Muscle of back (tissue), 13 donors: ENCODE measurements around the gene RHBDF1. TPM values are rescaled to one million over a fixed set of nuclear protein-coding genes. Genes with fewer than 3 reads are reported as not detected.

Source experiments
- DNase-seq, 3 donors: peaks; one replicate each; pipeline versions ENCODE4 v3.0.0 to v3.0.0-alpha.2; 2013
- long read RNA-seq, 9 donors: transcript quantifications; one replicate each; lab custom pipeline, GENCODE V29; 2026
- polyA plus RNA-seq, 10 donors: library from polyadenylated mRNA; unstranded; fragments of 120-200 nt; gene quantifications; one replicate each; pipeline ENCODE4 v1.2.1, GENCODE V29; 2013; ENCODE audit not compliant: insufficient read length in 10 of 10

Gene RHBDF1, protein sequence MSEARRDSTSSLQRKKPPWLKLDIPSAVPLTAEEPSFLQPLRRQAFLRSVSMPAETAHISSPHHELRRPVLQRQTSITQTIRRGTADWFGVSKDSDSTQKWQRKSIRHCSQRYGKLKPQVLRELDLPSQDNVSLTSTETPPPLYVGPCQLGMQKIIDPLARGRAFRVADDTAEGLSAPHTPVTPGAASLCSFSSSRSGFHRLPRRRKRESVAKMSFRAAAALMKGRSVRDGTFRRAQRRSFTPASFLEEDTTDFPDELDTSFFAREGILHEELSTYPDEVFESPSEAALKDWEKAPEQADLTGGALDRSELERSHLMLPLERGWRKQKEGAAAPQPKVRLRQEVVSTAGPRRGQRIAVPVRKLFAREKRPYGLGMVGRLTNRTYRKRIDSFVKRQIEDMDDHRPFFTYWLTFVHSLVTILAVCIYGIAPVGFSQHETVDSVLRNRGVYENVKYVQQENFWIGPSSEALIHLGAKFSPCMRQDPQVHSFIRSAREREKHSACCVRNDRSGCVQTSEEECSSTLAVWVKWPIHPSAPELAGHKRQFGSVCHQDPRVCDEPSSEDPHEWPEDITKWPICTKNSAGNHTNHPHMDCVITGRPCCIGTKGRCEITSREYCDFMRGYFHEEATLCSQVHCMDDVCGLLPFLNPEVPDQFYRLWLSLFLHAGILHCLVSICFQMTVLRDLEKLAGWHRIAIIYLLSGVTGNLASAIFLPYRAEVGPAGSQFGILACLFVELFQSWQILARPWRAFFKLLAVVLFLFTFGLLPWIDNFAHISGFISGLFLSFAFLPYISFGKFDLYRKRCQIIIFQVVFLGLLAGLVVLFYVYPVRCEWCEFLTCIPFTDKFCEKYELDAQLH
- polyA plus RNA-seq: 10 to 100 TPM; 34.0 to 60.6 (median 44.9) TPM
- long read RNA-seq, donor 1, partial matches to known transcripts: 5 of 5 reads
- long read RNA-seq, donor 1, other reads (novel, unspliced or antisense): 0 of 5 reads
- long read RNA-seq, donor 2: 0 reads
- long read RNA-seq, donor 3: 0 reads
- long read RNA-seq, donor 4, partial matches to known transcripts: 0 of 1 reads
- long read RNA-seq, donor 4, other reads (novel, unspliced or antisense): 0 of 1 reads
- long read RNA-seq, donor 5, partial matches to known transcripts: 6 of 8 reads
- long read RNA-seq, donor 5, other reads (novel, unspliced or antisense): 0 of 8 reads
- long read RNA-seq, donor 6, transcript RHBDF1-201 (18 exons, 2,992 nt): major isoform, 8 of 8 reads
- long read RNA-seq, donor 6, partial matches to known transcripts: 0 of 8 reads
- long read RNA-seq, donor 6, other reads (novel, unspliced or antisense): 0 of 8 reads
- long read RNA-seq, donor 7, partial matches to known transcripts: 0 of 1 reads
- long read RNA-seq, donor 7, other reads (novel, unspliced or antisense): 0 of 1 reads
- long read RNA-seq, donor 8, partial matches to known transcripts: 0 of 2 reads
- long read RNA-seq, donor 8, other reads (novel, unspliced or antisense): 0 of 2 reads
- long read RNA-seq, donor 9: 0 reads

DNA sequence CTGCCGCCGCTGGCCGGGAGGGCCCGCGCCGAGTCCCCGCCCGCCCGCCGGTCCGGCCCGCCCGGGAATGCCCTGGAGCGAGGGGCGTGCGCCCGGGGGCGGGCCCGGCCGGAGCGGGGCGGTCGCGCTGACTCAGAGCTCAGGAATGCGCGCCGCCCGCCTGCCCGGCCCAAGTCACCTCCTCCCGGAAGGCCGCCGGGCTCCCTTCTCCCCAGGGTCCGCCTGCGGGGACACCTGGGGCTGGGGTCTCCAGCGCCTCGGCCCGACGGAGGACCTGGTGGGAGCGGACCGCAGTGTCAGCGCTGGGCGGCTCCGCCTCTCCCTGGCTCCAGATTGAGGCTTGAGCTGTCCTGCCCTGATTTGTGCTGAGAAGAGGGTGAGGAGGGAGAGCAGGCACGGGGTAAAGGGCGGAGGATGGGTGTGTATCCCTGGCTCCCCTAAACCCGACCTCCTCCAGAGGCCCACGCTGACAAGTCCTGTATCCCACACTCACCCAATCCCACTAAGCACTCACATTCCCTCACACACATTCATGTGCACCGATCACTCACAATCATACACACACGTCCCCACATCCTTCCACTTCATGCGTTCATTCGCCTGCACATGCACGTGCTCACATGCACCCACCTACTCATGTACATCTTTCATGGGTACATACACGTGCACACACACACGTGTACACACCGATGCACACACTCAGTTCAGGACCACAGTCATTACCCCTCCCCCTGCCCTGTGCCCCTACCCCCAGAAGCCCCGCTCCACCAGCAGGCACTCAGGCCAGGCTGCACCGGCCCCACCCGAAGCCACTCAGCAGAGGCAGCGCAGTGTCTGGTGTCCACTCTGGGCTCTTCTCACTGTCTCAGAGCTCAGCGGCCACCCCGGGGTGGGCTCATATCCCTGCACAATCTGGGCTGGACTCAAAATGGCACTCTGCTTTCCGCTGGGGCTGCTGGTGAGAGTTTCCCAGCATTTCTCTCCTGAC is at the start of gene RHBDF1:
Gene RHBDF1 (minus strand): TSS at position 71 of the 988 bp plus-strand sequence. CDS start 7,616 bp downstream, outside the sequence.
- DNase-seq: peak in 2 of 3 donors; percentile 72 to 79

DNA sequence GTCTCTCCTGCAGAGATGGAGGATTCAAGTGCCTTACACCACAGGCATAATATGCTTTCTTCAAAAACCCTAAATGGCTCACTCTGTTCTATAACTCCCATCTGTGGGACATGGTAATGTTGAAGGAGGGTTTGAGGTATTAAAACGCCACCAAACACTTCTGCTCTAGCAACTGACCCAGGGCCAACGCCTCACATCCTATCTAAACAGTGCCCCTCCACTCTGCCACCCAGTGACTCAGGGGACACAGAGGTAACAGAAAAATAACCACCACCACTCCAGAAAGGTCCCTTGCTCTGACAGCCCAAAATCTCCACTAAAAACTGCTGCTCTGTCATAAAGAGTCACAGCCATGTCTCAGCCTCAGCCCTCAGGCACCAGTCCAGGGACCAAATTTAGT is 48.3 kb upstream of the RHBDF1 start:
- no peak for DNase-seq

DNA sequence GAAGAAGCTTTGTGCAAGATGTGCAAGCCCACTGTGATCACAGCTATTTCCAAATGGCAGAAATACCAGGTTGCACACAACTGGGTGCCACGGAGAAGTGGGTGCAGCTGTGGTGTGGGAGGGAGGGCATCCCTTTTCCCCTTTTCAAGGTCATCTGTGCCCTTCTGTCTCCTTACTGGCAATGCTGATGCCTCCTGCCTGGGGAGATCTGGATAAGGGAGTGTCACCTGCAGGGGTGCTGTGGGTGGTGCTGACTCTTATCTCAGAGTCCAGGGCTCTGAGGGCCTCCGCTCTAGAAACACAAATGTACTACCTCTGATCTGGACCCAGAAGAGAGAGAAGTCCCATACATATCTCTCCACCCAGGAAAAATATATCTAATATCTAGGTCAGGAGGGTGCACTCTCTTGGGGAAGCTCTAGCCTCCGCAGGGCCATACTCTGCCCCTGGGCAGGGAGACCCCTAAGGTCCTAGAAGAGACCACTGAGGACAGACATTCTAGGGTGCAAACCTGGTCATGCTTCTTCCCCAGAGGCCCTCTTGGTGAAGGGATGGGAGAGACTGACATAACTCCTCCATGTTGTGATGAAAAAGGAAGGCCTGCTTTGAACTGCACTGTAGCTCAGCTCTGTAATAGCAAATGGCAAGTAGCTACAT is 47.5 kb upstream of the RHBDF1 start:
- DNase-seq: no peak

DNA sequence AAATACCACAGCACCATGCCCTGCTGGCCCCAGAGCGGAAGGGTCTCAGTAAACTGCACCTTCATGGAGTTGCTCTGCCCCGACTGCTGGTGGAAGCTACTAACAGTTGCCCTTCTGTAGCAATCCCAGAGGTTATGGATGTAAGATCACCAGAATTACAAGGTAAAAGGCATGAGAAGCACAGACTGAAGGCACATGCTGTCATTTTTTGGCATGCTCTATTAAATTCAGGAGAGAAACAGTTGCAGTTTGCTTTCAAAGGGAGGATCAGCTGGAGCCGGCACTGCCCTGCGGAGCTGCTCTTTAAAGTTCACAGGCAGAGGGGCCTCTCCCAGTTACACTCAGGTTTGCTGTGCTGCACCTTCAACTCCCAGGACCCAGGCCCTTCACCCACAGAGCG is 46.9 kb upstream of the RHBDF1 start:
- no peak for DNase-seq

DNA sequence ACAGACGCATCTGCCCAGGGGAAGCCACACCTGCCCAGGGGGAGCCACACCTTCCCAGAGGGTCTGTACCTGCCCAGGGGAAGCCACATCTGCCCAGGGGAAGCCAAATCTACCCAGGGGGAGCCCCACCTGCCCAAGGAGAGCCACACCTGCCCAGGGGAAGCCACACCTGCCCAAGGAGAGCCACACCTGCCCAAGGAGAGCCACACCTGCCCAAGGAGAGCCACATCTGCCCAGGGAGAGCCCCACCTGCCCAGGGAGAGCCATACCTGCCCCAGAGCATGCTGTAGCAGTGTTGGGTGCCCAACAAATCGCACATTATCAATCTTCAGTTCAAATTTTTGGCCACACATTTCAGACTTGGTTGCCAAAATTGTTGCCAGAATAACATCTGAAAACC is 46.4 kb upstream of the RHBDF1 start:
- DNase-seq: no peak

DNA sequence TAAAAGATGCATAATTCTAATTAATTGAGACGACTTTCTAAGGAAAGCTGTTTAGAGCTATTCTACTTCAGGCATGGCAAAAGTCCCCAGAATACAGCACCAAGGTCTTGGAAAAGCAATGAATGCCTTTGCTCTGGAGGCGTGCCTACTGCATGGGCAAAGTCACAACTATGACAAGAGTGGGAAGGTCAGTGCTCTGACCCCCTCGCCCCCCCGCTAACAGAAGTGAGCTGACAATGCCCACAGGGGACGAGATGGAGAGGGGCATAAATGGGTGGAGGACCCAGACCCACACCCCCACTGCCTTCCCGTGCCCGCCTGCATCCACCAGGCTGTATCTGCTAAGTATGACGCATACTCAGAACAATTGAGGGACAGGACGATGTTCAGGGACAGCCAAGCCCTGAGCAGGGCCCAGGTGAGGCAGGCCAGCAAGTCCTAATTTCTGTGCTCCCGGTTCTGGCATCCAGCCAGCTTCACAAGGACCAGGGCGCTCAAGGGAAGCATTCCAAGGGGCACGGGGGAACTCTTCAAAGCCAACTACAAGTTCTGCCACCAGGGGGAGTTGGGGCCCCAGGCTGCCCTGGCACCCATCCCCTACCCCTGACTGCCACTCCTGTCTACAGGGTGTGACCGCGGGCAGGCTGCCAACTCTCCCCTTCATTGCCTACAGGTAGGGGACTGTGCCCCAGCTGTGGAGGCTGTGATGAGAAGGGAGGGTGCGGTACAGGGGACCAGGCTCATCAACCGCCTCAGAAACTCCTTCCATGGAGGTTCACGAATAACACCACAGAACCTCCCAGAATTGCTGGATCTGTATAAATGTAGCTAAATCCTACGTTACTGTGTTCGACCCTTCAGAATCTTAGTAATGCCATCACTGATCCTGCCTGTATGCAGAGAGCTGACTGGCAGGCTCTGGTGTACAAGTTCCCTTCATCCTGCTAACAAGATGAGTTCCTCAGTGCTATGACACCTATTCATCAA is 45.2 kb upstream of the RHBDF1 start:
- DNase-seq: peak in 1 of 3 donors; percentile 44

DNA sequence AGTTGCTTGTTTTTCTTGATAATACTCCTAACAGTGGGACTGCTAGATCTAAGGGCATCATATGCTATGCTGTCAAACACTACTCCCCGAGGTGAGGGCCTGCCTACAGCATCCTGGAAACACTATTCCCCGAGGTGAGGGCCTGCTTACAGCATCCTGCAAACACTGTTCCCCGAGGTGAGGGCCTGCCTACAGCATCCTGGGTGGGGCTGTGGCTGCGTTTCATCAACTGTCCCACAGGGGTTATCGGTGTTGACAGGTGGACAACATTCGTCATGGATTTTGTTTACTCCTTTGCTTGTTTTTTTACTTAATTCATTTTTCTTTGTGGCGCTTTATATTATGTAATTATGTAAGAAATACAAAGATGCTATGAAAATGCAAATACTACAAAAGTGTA is 43.6 kb upstream of the RHBDF1 start:
- DNase-seq: no peak

DNA sequence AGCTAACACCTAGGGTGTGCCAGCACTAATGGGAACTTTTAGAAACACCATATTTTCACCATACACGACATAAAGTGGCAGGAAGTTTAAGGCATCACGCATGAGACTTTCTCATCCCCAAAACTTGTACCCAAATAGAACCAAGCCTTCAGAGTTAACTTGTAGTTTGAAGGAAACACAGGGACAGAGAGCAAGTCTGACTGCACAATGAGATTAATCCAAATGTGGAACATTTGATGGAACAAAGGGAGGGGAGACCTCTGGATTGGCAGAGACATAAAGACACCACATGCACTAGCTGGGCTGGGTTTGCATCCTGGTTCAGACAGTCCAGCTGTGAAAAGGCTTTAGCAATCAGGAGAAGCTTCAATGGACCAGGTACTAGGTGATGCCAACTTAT is 41.9 kb upstream of the RHBDF1 start:
- DNase-seq: no peak

DNA sequence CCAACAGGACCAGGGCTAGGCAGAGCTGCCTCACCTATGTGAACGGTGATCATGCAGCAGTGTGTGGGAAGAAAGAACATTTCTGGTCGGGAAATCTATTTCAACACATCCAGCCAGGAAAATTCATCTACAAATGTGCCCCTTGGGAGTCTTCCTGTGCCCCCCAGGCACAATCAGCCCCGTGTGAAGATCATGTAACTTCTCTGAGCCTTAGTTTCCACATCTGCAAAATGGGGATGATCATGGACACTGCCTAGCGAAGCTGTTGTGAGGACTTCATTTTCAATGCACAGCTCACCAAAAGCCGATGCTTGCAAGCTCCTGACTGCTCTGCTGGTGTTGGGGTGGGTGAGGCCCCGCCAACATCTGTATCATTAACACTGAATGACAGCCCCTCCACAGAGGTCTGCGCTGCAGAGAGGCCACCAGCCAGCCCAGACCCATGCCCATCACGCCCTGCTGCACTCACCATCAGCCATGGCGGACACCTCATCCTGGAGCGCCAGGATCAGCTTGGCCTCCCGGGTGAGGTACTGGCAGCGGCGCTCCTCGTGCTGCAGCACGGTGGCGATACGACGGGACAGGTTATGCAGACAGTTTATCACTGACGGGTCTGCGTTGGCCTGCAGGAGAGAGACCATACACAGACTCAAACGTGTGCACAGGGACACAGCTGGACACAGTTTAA is 39.9 kb upstream of the RHBDF1 start:
- DNase-seq: no peak

DNA sequence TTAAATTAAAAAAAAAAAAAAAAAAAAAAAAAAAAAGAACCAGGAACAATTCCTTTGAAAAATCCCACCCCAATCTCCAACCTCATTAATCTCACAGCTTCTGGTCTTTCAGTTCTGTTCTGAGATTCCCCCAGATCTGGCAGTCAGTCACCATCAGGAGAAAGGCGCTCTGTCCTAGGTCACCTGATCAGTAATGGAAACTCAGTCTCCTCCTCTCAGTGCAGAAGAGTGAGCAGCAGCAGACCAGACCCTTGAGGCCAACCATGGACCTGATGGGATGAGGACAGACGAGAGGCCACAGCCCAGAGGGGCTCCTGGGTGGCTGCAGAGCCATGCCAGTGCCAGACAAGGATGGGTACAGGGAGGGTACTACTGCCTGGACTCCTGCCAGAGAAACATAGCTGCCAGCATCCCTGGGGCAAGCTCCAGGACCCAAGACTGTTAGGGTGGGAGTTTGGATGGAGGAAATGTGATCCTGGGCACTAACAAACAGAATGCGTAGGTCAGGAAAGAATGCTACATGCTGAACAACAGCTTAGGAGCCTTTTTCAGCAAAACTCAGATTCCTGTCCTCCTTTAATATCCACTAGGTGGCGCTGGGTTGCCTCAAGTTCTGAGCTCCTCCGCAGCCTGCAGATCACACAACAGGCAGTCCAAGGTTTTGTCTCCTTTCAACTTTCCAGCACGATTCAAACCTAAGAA is 34.3 kb upstream of the RHBDF1 start:
- peak; percentile 64 to 88 (median 79) for DNase-seq

DNA sequence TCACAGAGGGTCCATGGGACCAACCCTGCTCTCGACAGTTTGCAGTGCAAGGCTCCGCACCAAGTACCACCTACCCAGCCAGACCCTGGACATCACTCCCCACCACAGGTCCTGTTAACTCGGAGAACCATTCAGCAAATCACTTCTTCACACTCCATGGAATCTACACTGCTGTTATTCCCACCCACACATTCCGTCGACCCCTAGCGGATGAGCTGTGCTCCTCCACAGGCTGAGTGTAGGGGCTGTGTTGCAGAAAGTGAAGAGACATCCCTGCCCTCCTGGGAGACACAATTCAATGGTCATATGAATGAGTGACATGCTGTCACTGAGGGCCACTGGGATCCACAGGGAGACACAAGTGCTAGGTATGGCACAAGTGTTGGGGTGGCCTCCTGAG is 33.1 kb upstream of the RHBDF1 start:
- DNase-seq: no peak

DNA sequence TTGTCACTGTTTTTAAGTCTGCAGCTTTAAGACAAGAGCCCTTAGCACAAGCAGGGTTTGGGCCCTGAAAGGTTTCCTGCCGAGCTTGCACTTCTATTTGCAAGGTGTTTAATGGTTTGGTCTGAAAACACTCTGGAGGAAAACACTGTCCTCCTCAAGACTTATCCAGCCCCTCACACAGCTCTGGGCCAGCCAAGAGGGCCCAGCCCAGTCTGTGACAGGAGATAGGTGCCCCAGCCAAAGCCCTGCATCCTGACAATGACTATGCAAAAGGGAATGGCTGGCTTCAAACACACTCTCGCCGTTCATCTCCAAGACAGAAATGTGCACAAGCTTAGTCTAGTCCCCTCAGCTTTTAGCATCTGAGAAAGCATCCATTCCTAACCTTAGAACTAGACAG is 32.5 kb upstream of the RHBDF1 start:
- DNase-seq: no peak

DNA sequence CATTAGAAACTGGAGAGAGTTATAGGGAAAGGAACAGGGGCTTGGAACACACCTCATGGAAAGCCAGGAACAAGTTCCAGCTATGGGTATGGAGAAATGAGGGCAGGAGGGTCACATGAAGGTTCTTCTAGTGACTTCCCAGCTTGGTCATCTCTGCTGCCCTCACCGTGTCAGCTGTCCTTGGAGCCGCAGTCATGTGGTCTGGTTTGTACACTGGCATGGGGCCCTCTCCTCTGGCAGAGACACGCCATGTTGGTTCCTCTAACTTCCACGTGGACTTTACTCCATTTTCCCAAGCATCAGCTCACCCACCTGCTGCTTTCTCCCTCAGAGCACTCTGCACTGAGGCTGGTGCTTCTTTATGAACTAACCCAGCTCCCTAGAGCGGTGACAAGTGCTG is 31.9 kb upstream of the RHBDF1 start:
- DNase-seq: no peak

DNA sequence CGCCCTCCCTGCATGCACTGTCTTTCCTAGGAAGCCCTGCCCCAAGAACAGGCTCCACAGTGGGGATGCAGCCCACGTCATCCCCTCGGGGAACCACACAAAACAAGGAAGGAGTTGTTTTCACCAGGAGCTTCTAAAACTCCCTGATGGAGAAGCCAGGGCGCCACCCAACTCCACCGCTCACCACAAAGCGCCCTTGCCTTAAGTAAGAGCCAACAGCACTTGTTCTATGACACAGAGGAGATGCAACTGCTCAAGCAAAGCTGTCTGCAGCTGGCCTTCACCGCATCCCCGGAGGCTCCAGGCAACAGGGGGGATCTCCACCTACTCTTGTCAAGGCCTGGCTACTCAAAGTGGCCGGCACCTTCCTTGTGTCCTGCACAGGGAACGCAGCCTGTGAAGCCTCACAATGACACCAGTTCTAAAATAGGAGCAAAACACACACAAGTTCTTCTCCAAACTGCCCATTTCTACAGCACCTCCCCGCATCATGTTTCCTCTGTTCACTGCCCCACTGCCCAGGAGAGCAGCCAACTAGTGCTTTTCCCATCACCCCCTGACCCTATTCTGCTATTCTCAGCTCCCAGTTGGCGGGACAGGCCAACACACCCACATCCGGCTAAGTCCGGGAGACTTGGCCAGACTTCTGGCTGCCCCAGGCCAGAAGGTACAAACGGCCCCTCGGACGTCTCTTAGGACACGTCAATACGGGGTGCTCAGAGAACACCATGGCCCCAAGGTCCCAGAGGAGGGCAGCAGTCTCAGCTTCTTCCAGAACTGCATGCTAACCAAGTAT is 29.8 kb upstream of the RHBDF1 start:
- no peak for DNase-seq

DNA sequence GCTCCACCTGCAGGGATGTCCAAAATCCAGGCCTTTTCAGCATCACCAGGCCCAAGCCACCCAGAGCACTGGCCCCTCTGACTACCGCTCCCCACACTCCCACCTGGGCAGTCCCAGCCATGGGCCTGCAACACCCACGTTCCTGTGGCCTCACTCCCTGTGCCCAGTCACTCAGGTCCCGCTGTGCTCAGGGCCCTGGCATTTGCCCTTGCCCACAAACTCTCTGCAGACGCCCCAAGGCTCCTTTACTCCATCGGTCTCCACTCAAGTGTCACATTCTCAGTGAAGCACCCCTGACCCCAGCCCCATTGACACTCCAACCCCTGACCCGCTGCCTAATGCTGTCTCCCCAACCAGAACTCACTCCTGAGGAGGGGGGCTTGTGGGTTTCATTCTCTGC is 29.2 kb upstream of the RHBDF1 start:
- DNase-seq: no peak

DNA sequence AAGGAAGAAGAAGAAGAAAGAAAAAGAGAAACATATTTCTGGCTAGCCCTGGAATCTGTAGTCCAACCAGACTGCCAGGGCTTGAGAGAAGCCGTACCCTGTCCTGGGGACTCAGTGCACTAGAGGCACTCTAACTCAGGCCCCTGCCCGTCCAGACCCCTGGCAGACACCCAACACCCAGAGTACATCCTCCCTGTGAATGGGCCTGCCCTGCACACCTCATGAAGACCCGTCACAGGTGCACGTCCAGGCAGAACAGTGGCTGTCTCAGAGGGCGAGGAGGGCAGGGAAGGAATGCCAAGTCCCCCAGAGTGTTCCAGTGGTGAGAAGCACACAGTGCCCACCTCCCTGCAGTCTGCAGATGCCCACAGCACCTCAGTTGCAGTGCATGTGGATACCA is 28.6 kb upstream of the RHBDF1 start:
- DNase-seq: no peak
